ENCODE measurements around the gene STK38L. TPM values are rescaled to one million over a fixed set of nuclear protein-coding genes. Genes with fewer than 3 reads are reported as not detected.
"Not testable (repeated sequence)": the region's sequence is repeated elsewhere in the genome, so short reads cannot be mapped to it uniquely, and the experiment has no call there.

STK38L gene
- total and polyA plus RNA-seq, 8 donors = 28.2 to 45.1 (median 40.4) TPM

DNA sequence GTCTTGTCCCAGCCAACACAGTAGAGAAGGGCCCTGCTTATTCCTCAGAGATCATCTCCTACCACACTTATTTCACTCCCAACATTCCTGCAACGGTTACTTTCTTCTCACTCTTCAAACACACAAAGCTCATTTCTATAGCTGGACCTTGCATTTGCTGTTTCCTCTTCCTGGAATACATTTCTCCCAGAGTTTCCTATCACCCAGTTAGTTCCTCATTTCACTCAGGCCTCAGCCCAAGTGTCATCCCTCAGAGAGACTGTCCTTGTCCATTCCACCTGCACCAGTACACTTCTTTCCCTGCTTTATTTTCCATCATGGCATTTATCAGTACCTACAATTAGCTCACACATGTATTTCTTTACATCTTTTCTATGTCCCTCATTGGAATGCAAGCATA lies 14.7 kb upstream of the STK38L start:
- no peaks in the 10 kb centered on the region for H3K36me3 ChIP-seq
- H3K4me3 ChIP-seq = no peak overlapping the region
- TF ChIP-seq, protein P1, sequence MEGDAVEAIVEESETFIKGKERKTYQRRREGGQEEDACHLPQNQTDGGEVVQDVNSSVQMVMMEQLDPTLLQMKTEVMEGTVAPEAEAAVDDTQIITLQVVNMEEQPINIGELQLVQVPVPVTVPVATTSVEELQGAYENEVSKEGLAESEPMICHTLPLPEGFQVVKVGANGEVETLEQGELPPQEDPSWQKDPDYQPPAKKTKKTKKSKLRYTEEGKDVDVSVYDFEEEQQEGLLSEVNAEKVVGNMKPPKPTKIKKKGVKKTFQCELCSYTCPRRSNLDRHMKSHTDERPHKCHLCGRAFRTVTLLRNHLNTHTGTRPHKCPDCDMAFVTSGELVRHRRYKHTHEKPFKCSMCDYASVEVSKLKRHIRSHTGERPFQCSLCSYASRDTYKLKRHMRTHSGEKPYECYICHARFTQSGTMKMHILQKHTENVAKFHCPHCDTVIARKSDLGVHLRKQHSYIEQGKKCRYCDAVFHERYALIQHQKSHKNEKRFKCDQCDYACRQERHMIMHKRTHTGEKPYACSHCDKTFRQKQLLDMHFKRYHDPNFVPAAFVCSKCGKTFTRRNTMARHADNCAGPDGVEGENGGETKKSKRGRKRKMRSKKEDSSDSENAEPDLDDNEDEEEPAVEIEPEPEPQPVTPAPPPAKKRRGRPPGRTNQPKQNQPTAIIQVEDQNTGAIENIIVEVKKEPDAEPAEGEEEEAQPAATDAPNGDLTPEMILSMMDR (IDR thresholded peaks at IDR 0.05) = no peak
- ATAC-seq (no peak), DNase-seq (no peak)
- peaks cover 4 to 24% of the 10 kb centered on the region in 2 donors for H3K4me1 ChIP-seq
- H3K9me3 ChIP-seq = no peaks in the 10 kb centered on the region
- peak overlapping the region in 1 of 2 donors; percentile 34 for H3K27ac ChIP-seq
- intact Hi-C loops (cut with DNase I) = no loop called here
- no peaks in the 10 kb centered on the region for H3K27me3 ChIP-seq

DNA sequence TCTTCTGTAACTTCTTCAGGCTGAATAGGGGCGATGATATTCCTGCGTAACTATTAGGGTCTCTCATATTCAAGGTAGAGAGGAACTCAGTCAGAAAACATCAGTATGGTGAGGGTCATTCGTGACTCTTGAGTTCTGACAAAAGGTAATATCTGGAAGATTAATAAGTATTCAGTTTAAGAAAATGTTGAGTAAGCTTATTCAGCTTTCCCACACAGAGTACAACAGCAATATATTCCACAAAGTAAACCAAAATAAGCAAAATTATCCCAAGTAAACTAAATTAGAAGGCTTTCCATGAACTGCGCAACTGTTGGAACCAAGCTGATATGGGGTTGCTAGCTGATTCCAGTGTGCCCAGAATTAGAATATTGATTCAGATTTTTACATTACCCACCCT lies 12.7 kb upstream of the STK38L start:
- DNase-seq; H3K36me3 ChIP-seq; H3K27me3 ChIP-seq; ATAC-seq; intact Hi-C loops (cut with DNase I); H3K4me3 ChIP-seq; H3K27ac ChIP-seq; H3K9me3 ChIP-seq: not testable (repeated sequence)
- peaks cover 0 to 13% of the 10 kb centered on the region in 2 donors for H3K4me1 ChIP-seq

DNA sequence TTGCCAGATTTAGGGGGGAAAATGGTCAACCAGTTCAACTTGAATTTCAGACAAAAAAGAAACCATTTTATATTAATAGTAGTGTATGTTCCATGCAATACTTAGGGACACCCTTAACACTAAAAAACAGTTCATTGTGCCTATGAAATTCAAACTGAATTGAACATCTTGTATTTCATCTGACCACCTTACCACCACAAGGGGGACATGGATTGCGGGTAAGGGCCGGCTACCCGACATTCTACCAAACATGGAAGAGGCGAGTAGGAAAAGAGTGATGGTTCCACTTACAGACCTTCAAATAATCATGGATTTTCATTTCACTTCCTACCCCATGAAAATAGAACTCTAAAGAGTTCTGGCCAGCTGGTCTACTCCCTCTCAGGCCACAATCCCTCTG lies 10.3 kb upstream of the STK38L start:
- no peak overlapping the region for H3K27ac ChIP-seq
- TF ChIP-seq, protein P1 (IDR thresholded peaks at IDR 0.05) = no peak
- peaks cover 0 to 30% of the 10 kb centered on the region in 2 donors for H3K4me1 ChIP-seq
- no peaks in the 10 kb centered on the region for H3K36me3 ChIP-seq
- intact Hi-C loops (cut with DNase I) = no loop called here
- H3K9me3 ChIP-seq = no peaks in the 10 kb centered on the region
- no peaks in the 10 kb centered on the region for H3K27me3 ChIP-seq
- no peak overlapping the region for H3K4me3 ChIP-seq
- DNase-seq (no peak), ATAC-seq (no peak)

DNA sequence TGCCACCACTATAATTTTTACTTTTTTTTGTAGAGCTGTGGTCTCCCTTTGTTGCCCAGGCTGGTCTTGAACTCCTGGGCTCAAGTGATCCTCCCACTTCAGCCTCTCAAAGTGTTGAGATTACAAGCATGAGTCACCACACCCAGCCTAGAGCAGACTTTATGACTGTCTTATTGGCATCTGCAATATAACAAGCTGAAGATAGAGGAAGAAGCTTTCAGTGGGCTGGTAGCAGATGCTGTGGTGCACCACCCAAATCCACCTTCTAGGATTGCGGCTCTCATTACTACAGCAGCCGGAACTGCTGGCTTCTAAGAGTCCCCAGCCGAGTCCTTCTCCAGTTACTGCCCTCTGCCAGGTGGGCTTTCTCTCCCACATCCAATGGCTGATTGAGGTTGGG lies 7.6 kb upstream of the STK38L start:
- DNase-seq = no peak
- Histone ChIP-seq H3K36me3 (no peaks in the 10 kb centered on the region), H3K4me1 (peaks cover 0 to 25% of the 10 kb centered on the region in 2 donors), H3K9me3 (no peaks in the 10 kb centered on the region), H3K27me3 (no peaks in the 10 kb centered on the region), H3K4me3 (no peak overlapping the region), H3K27ac (peak overlapping the region in 1 of 2 donors; percentile 91)
- peak; percentile 60 for ATAC-seq
- intact Hi-C loops (cut with DNase I) = no loop called here
- TF ChIP-seq, protein P1 (IDR thresholded peaks at IDR 0.05) = no peak

DNA sequence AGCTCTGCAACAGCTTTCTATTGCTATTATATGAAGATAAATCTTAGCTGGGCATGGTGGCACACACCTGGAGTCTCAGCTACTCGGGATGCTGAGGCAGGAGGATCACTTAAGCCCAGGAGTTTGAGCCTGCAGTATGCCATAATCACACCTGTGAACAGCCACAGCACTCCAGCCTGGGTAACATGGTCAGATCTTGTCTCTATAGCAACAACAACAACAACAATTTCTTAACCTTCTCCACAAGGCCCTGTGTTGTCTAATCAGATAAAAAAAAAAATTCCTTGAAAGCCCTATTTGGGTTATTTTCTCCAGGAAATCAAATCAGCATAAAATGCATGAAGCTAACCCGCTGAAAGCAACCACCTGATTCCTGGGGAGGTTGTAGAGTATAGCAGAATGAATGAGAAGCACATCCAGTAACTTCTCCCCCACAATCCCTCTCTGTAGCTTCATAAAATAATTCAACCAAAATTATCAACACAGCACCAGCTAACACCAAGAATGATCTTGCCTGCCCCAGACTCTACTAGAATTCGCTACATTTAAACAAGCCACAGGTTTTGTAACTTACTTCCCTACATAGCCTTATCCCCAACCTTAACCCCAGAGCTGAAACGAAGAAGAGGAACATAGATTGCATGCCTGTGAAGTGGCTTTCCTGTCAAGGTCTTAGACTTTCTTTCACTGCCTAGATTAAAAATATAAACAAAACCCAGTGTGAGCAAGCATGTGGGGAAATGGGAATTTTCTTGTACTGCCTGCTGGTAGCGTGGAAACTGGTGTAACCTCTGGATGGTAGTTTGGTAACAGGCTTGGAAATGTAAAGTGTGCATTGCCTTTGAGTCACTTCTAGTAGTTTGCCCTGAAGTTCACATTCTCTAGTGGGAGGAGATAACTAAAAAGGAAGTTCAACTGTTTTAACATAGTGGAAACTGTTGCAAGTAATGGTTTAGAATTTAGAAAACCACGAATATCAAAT lies 6.0 kb upstream of the STK38L start:
- H3K9me3 ChIP-seq = no peaks in the 10 kb centered on the region
- intact Hi-C loops (cut with DNase I) = no loop called here
- peak overlapping the region; percentile 33 to 91 for H3K27ac ChIP-seq
- DNase-seq (no peak), ATAC-seq (peak; percentile 78)
- no peaks in the 10 kb centered on the region for H3K27me3 ChIP-seq
- no peak overlapping the region for H3K4me3 ChIP-seq
- no peaks in the 10 kb centered on the region for H3K36me3 ChIP-seq
- peaks cover 0 to 25% of the 10 kb centered on the region in 2 donors for H3K4me1 ChIP-seq
- TF ChIP-seq, protein P1 (IDR thresholded peaks at IDR 0.05) = no peak

Measured in left lung (tissue), 10 donors.